Measurements from ENCODE around the gene ALDH16A1. TPM values are rescaled to one million over a fixed set of nuclear protein-coding genes. Genes with fewer than 3 reads are reported as not detected.

The ALDH16A1 gene
- total RNA-seq, 1 experiment from 2014 or later: 51.7 TPM

- peaks cover 79% of the 10 kb centered on the region for H3K27me3 Mint-ChIP-seq (ENCODE audit: low read depth)
- DNase-seq: no peak
- Histone ChIP-seq H3K4me1 (ENCODE audit: insufficient read depth, low read length) (no peaks in the 10 kb centered on the region; the same call in none of the 2 replicates), H4K91ac (ENCODE audit: insufficient read length, low read depth, low read length) (no peak overlapping the region), H3K4ac (ENCODE audit: low read depth, low read length) (no peak overlapping the region), H2BK20ac (ENCODE audit: low read depth, low read length, poor library complexity, severe bottlenecking) (no peak overlapping the region), H4K8ac (replicated peaks; ENCODE audit: insufficient read length, low read depth, low read length) (no peak overlapping the region), H3K27ac (ENCODE audit: insufficient read length, low read depth, low read length) (no peak overlapping the region), H3K56ac (ENCODE audit: insufficient read length, low read depth, low read length) (no peak overlapping the region), H3K4me2 (ENCODE audit: insufficient read depth, insufficient read length, low read length) (no peak overlapping the region), H3K79me1 (ENCODE audit: insufficient read depth, low read depth, low read length, poor library complexity, severe bottlenecking) (no peaks in the 10 kb centered on the region), H3K23ac (ENCODE audit: insufficient read length, low read depth, low read length) (no peak overlapping the region), H3K9ac (ENCODE audit: extremely low read depth, insufficient read length, low read length) (no peak overlapping the region), H3K27me3 (ENCODE audit: insufficient read depth, low read length) (peaks cover 8% of the 10 kb centered on the region; the same call in 1 of the 2 replicates), H2BK15ac (ENCODE audit: low read depth, low read length) (no peak overlapping the region), H2BK120ac (ENCODE audit: low read depth, low read length, poor library complexity, severe bottlenecking) (no peak overlapping the region), H2AK5ac (ENCODE audit: insufficient read length, low read length) (no peak overlapping the region), H2BK5ac (ENCODE audit: insufficient read length, low read length) (no peak overlapping the region), H3K23me2 (ENCODE audit: insufficient read length, low read depth, low read length, poor library complexity, severe bottlenecking) (peaks cover 20% of the 10 kb centered on the region), H3K79me2 (ENCODE audit: insufficient read depth, low read length) (no peaks in the 10 kb centered on the region), H3K9me3 (ENCODE audit: control insufficient read depth, low read depth, low read length) (no peaks in the 10 kb centered on the region), H2BK12ac (ENCODE audit: insufficient read length, low read depth, low read length) (no peak overlapping the region), H3K14ac (ENCODE audit: insufficient read depth, low read length) (no peak overlapping the region), H4K5ac (ENCODE audit: insufficient read length, low read depth, low read length) (no peak overlapping the region), H3K18ac (ENCODE audit: insufficient read length, low read depth, low read length) (no peak overlapping the region), H2AFZ (ENCODE audit: low read length) (no peak overlapping the region), H3T11ph (ENCODE audit: low read length) (no peak overlapping the region), H4K20me1 (ENCODE audit: control insufficient read depth, insufficient read depth, insufficient read length) (no peaks in the 10 kb centered on the region)
- peaks cover 3 to 15% (median 6%) of the 10 kb centered on the region in 3 experiments for H3K36me3 Mint-ChIP-seq (ENCODE audit: insufficient read depth in 1 of 3, low read depth in 3 of 3)
- no peak for TF ChIP-seq CTCF (conservative IDR thresholded peaks at IDR 0.05)
- H3K4me1 Mint-ChIP-seq: peaks cover 44 to 78% of the 10 kb centered on the region in 2 experiments
- WGBS (ENCODE audit: extremely low coverage, insufficient read length, low lambda C conversion rate): no CpG with 5 or more reads among the region's 9 CpGs
- peak overlapping the region in 1 of 2 experiments; percentile 1; a peak in 1 of 5 replicates for H3K4me3 Mint-ChIP-seq
- H3K27ac Mint-ChIP-seq: peak overlapping the region in 2 of 3 experiments; percentile 0 to 1; a peak in 1 of 7 replicates
- H3K9me3 Mint-ChIP-seq: peaks cover 4 to 5% of the 10 kb centered on the region in 2 experiments; a peak in 3 of 5 replicates
Measured at GRCh38 chr19:49430172-49430677, 22.8 kb upstream of the ALDH16A1 start.

Measured in H9 (cell line).